GM12874 (cell line): ENCODE data around the gene WWP2.

Source experiments
- TF ChIP-seq, protein P1 (sequence below): IDR thresholded peaks from 2 replicates; pipeline ENCODE4 v1.5.1; 2011; ENCODE audit warnings: low read depth, mild to moderate bottlenecking, control low read depth, low read length, moderate library complexity; ENCODE audit not compliant: insufficient read depth

Gene WWP2

DNA sequence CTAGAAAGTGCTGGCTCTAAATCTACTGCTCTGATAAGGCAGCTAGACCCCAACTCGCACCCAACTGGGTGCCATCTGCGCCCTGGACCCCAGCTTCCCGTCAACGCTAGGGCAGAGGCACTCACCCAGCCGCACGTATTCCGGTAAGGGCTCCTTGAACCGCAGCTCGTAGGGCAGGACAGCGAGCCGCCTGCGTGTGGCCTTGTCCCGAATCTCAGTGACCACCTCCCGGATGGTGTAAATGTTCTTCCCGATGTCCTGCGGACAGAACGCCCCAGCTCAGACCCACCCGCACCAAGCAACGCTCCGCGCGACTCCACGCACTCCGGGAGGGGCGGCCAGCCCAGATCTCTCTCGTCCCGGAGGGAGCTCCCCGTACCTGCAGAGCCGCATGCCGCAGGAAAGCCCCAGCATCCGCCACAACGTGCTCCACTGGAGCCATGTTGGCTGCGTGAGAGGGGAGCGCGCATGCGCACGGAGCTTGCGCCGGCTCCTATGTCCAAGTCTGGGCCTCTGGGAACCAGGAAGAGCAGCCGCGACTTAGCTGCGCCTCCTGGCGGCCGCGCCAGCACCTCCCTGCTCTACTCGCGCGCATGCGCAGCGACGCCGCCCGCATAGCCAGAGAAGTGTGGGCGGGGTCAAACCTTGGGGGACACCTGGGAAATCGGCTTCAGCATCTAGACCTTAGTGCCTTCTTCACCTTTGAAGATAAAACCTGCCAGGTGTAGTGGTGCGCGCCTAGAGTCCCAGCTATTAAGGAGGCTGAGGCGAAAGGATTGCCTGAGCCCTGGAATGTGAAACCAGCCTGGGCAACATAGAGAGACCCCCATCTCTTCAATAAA is 7.4 kb upstream of the WWP2 start, which contains the start of gene NOB1:
TSS of gene NOB1 (minus strand) at position 458 of the 842 bp plus-strand sequence. CDS start at position 442, 16 bp downstream.
- TF ChIP-seq, protein P1, sequence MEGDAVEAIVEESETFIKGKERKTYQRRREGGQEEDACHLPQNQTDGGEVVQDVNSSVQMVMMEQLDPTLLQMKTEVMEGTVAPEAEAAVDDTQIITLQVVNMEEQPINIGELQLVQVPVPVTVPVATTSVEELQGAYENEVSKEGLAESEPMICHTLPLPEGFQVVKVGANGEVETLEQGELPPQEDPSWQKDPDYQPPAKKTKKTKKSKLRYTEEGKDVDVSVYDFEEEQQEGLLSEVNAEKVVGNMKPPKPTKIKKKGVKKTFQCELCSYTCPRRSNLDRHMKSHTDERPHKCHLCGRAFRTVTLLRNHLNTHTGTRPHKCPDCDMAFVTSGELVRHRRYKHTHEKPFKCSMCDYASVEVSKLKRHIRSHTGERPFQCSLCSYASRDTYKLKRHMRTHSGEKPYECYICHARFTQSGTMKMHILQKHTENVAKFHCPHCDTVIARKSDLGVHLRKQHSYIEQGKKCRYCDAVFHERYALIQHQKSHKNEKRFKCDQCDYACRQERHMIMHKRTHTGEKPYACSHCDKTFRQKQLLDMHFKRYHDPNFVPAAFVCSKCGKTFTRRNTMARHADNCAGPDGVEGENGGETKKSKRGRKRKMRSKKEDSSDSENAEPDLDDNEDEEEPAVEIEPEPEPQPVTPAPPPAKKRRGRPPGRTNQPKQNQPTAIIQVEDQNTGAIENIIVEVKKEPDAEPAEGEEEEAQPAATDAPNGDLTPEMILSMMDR: peak; percentile 99

DNA sequence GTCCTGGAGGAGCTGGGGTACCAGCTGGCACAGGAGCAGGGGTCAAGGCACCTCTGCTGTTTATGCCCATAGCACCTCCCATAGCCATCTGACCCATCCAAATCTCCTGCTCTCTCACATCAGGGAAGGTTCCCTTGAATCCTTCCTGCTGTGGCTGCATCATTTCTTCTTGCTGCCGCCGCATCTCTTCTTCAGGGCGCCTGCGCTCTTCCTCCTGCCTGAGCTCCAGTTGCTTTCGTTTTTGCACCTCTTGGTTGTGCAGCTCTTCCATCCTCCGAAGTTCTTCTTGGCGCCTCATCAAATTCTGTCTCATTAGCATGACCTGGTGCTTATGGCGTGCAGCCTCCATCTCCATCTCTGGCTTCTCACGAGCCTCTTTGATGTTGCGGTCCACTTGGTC is 5.4 kb upstream of the WWP2 start:
- TF ChIP-seq, protein P1: no peak

DNA sequence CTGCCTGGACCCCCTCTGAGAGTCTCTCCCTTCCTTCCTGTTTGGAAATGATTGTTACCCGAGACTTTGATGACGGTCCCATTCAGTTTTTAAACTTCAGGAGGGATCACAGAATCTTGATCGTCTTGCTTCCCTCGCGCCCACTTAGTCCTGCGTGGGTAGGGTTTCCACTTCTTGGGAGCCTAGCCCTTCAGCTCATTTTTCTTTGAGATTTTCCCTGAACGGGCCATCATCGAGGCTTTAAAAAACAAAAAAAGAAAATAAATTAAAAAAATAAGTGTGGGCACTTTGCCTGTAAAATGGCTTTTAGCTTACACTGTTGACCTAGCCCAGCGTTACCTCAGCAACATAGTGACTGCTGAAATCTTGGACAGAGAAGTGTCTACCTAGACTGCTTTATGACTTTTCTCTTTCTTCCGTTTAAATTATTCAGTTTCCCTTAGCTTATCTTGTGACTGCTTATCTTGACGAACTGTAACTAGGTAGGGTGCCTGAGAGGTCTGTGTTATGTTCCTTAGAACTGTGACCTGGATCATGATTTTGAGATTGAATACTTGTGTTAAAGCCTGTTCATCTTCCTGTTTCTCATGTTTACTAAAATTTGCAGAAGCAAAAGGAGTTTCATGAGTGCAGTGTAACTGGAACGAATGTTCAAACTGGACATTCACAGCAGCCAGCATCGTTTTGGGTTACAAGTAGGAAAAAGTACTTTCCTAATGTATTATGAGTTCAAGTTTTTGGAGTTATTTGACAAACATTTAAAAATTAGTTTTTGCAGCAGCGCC is 874 bp downstream of the WWP2 start:
- TF ChIP-seq, protein P1: no peak

DNA sequence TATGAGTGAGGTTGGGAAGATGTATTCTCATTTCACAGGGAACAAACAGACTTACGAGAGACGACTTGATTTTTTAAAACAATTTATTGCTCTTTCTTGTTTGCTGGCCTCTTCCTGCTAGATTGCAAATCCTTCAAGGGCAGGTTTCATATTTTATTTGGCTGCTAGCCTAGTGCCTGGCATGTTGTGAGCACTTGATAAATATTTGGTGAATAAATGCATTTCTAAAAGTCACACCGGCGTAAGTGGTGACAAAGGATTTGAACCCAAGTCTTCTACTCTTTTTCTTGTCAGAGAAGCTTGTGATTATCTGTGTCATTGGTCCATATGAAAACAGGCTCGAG is 1.4 kb downstream of the WWP2 start:
- TF ChIP-seq, protein P1: no peak

DNA sequence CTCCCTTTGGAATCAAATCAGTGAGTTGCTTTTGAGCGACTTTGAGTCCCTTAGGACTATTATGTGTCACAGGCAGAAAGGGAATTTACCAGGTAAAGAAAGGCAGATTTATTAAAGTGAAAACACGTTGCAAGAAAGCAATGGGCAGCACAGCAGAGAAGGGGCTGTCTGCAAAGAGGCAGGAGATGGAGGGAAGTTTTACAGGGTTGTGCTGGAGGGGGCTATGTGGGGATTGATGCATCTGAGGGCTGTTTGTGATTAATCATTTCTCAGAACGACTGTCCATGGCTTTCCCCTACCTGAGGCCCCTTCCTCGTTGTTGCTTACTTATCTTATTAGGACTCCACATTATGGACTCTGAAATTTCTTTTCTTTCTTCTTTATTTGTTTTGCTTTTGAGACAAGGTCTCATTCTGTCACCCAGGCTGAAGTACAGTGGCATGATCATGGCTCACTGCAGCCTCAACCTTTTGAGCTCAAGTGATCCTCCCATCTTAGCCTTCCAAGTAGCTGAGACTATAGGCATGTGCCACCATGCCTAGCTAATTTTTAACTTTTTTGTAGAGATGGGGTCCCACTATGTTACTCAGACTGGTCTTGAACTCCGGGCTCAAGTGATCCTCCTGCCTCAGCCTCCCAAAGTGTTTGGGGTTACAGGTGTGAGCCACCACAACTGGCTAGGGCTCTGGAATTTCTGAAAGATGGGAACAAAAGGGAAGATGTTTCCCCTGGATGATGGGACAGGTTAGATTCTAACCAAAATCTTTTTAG is 5.5 kb downstream of the WWP2 start:
- TF ChIP-seq, protein P1: no peak

DNA sequence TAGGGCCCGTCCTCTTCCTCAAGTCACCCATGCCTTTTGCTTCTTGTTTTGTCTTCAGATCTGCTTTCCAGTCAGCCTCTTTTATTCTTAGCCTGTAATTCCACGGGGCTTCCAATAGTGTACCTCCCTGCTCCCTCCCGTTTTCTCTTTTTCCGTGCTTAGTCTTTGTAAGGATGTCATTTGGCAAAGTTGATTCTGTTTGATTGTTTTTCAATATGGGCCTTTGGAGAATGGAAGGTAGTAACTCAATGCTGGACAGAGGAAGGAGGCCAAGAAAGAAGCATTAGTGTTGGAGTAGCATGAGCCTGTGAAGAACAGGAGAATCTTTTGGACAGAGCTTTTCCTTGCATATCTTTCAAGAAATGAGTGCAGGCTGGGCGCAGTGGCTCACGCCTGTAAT is 6.5 kb downstream of the WWP2 start:
- TF ChIP-seq, protein P1: no peak

DNA sequence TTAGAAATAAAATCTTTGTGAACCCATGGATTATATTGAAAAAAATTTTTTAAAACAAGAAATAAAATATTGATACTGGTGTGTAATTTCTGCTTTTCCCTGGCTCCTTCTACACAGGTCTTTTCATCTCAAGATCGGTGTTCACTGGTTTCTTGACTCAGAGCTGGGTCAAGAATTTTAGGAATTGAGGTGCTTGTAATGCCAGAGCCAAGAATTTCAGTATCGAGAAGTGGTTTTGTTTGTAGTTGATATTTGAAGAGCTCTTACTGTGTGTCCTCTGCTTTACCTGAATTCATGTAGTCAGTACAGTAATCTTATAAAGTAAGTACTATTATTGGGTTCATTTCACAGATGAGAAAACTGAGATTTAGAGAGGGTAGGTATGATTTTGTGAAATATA is 7.3 kb downstream of the WWP2 start:
- TF ChIP-seq, protein P1: no peak
